Activated CD4-positive, alpha-beta T cell treated with anti-CD3 and anti-CD28 coated beads, Interleukin-2, amount 10 ng/mL, durations not matched to agents 7 days and 5 days (primary cell): ENCODE measurements around the gene ITPR1. TPM values are rescaled to one million over a fixed set of nuclear protein-coding genes. Genes with fewer than 3 reads are reported as not detected.

Source experiments
- CTCF ChIA-PET: fragments of 350-600 bp; sonication (Branson Sonifier 250); formaldehyde crosslinking; loops from one replicate; lab custom pipeline; 2021; ENCODE audit warnings: antibody characterized with exemption; lab: Charles Lee
- POLR2A ChIA-PET: fragments of 350-600 bp; sonication (Branson Sonifier 250); formaldehyde crosslinking; loops from one replicate; lab custom pipeline; 2021; ENCODE audit warnings: antibody characterized with exemption; lab: Charles Lee
- DNase-seq: peaks from one replicate; pipeline ENCODE4 v3.0.0-alpha.2; 2020
- H3K27ac Mint-ChIP-seq: one replicate; pipeline ENCODE4 v1.8.0; 2021; ENCODE audit warnings: mild to moderate bottlenecking, moderate library complexity, mixed read lengths
- H3K27me3 Mint-ChIP-seq: one replicate; pipeline ENCODE4 v1.8.0; 2021; ENCODE audit warnings: mixed read lengths
- H3K36me3 Mint-ChIP-seq: one replicate; pipeline ENCODE4 v1.8.0; 2021; ENCODE audit warnings: low read depth, mixed read lengths
- H3K4me1 Mint-ChIP-seq: one replicate; pipeline ENCODE4 v1.8.0; 2021; ENCODE audit warnings: mixed read lengths
- H3K4me3 Mint-ChIP-seq: one replicate; pipeline ENCODE4 v1.8.0; 2021; ENCODE audit warnings: mild to moderate bottlenecking, moderate library complexity, mixed read lengths
- H3K9me3 Mint-ChIP-seq: one replicate; pipeline ENCODE4 v1.8.0; 2021; ENCODE audit warnings: mixed read lengths
- total RNA-seq, 2 experiments: library from RNA; stranded (reverse); gene quantifications; one replicate each; pipeline ENCODE4 v1.2.3, GENCODE V29; 2021

ITPR1 gene
- total RNA-seq, 2 experiments from 2014 or later: 42.3 to 44.7 TPM

GRCh38 chr3:4744405-4745234, 251.5 kb downstream of the ITPR1 start:
- no peak overlapping the region for H3K4me3 Mint-ChIP-seq
- POLR2A ChIA-PET: no interaction called here
- H3K27me3 Mint-ChIP-seq: no peaks in the 10 kb centered on the region
- H3K9me3 Mint-ChIP-seq: peaks cover 11% of the 10 kb centered on the region
- CTCF ChIA-PET: interaction anchor here (0.5 to 1.8 kb wide), 3 partner anchors 9 to 309 kb away, joined by 3 to 6 read pairs (median 5); no protein-coding TSS in a partner anchor
- peaks cover 63% of the 10 kb centered on the region for H3K36me3 Mint-ChIP-seq
- peaks cover 55% of the 10 kb centered on the region for H3K4me1 Mint-ChIP-seq
- H3K27ac Mint-ChIP-seq: no peak overlapping the region
- DNase-seq: no peak

- CTCF ChIA-PET: no interaction called here
Observed at GRCh38 chr3:4745235-4745610, 252.1 kb downstream of the ITPR1 start.

GRCh38 chr3:4746241-4746958, 253.3 kb downstream of the ITPR1 start:
- peaks cover 3% of the 10 kb centered on the region for H3K9me3 Mint-ChIP-seq
- POLR2A ChIA-PET: no interaction called here
- H3K27me3 Mint-ChIP-seq: no peaks in the 10 kb centered on the region
- H3K4me1 Mint-ChIP-seq: peaks cover 52% of the 10 kb centered on the region
- no peak overlapping the region for H3K27ac Mint-ChIP-seq
- CTCF ChIA-PET: interaction anchor here (0.7 to 1.8 kb wide), 2 partner anchors 17 to 19 kb away, joined by 3 read pairs; no protein-coding TSS in a partner anchor
- no peak overlapping the region for H3K4me3 Mint-ChIP-seq
- peaks cover 52% of the 10 kb centered on the region for H3K36me3 Mint-ChIP-seq
- DNase-seq: no peak

More at GRCh38 chr3:4745235-4745610, 252.1 kb downstream of the ITPR1 start:
- no peak for DNase-seq
- no peaks in the 10 kb centered on the region for H3K27me3 Mint-ChIP-seq
- no peak overlapping the region for H3K4me3 Mint-ChIP-seq
- POLR2A ChIA-PET: no interaction called here
- peaks cover 59% of the 10 kb centered on the region for H3K36me3 Mint-ChIP-seq
- H3K9me3 Mint-ChIP-seq: peaks cover 6% of the 10 kb centered on the region
- no peak overlapping the region for H3K27ac Mint-ChIP-seq
- peaks cover 54% of the 10 kb centered on the region for H3K4me1 Mint-ChIP-seq

- CTCF ChIA-PET: interaction anchor here (0.8 to 1.8 kb wide), 7 partner anchors 9 to 278 kb away, joined by 3 to 5 read pairs (median 3); no protein-coding TSS in a partner anchor
- Mint-ChIP-seq H3K4me3 (no peak overlapping the region), H3K27ac (no peak overlapping the region)
Observed at GRCh38 chr3:4748127-4748526, 255.0 kb downstream of the ITPR1 start.

GRCh38 chr3:4748701-4749378, 255.7 kb downstream of the ITPR1 start:
- peaks cover 65% of the 10 kb centered on the region for H3K36me3 Mint-ChIP-seq
- no peaks in the 10 kb centered on the region for H3K27me3 Mint-ChIP-seq
- peaks cover 3% of the 10 kb centered on the region for H3K9me3 Mint-ChIP-seq
- no peak for DNase-seq
- H3K27ac Mint-ChIP-seq: no peak overlapping the region
- CTCF ChIA-PET: interaction anchor here (0.6 to 2.0 kb wide), 9 partner anchors 8 to 278 kb away, joined by 3 to 11 read pairs (median 5); no protein-coding TSS in a partner anchor
- H3K4me3 Mint-ChIP-seq: no peak overlapping the region
- peaks cover 53% of the 10 kb centered on the region for H3K4me1 Mint-ChIP-seq
- POLR2A ChIA-PET: no interaction called here

More at GRCh38 chr3:4748127-4748526, 255.0 kb downstream of the ITPR1 start:
- peaks cover 59% of the 10 kb centered on the region for H3K36me3 Mint-ChIP-seq
- H3K9me3 Mint-ChIP-seq: peaks cover 3% of the 10 kb centered on the region
- H3K4me1 Mint-ChIP-seq: peaks cover 49% of the 10 kb centered on the region
- no peaks in the 10 kb centered on the region for H3K27me3 Mint-ChIP-seq
- POLR2A ChIA-PET: no interaction called here
- no peak for DNase-seq

GRCh38 chr3:4749567-4750002, 256.4 kb downstream of the ITPR1 start:
- peaks cover 3% of the 10 kb centered on the region for H3K9me3 Mint-ChIP-seq
- H3K4me1 Mint-ChIP-seq: peaks cover 58% of the 10 kb centered on the region
- no peak overlapping the region for H3K4me3 Mint-ChIP-seq
- CTCF ChIA-PET: interaction anchor here (0.6 to 2.0 kb wide), 7 partner anchors 10 to 277 kb away, joined by 3 to 11 read pairs (median 6); no protein-coding TSS in a partner anchor
- no peaks in the 10 kb centered on the region for H3K27me3 Mint-ChIP-seq
- H3K27ac Mint-ChIP-seq: peak overlapping the region; percentile 20
- no peak for DNase-seq
- H3K36me3 Mint-ChIP-seq: peaks cover 68% of the 10 kb centered on the region
- POLR2A ChIA-PET: no interaction called here

GRCh38 chr3:4750306-4750968, 257.3 kb downstream of the ITPR1 start:
- CTCF ChIA-PET: interaction anchor here (1.1 to 2.0 kb wide), 4 partner anchors 9 to 18 kb away, joined by 3 to 11 read pairs (median 6); no protein-coding TSS in a partner anchor
- Mint-ChIP-seq H3K36me3 (peaks cover 68% of the 10 kb centered on the region), H3K4me3 (no peak overlapping the region), H3K9me3 (peaks cover 3% of the 10 kb centered on the region), H3K4me1 (peaks cover 56% of the 10 kb centered on the region), H3K27ac (peak overlapping the region; percentile 60), H3K27me3 (no peaks in the 10 kb centered on the region)
- DNase-seq: no peak
- POLR2A ChIA-PET: no interaction called here

GRCh38 chr3:4751029-4751501, 257.9 kb downstream of the ITPR1 start:
- Mint-ChIP-seq H3K27me3 (no peaks in the 10 kb centered on the region), H3K4me1 (peaks cover 59% of the 10 kb centered on the region), H3K4me3 (peak overlapping the region; percentile 8), H3K27ac (no peak overlapping the region), H3K9me3 (peaks cover 3% of the 10 kb centered on the region), H3K36me3 (peaks cover 69% of the 10 kb centered on the region)
- no peak for DNase-seq
- ChIA-PET POLR2A (no interaction called here), CTCF (interaction anchor here (1.1 to 1.4 kb wide), 2 partner anchors 9 to 59 kb away, joined by 3 read pairs; no protein-coding TSS in a partner anchor)

GRCh38 chr3:4751502-4752101, 258.5 kb downstream of the ITPR1 start:
- peaks cover 68% of the 10 kb centered on the region for H3K36me3 Mint-ChIP-seq
- no peak overlapping the region for H3K4me3 Mint-ChIP-seq
- DNase-seq: no peak
- H3K9me3 Mint-ChIP-seq: peaks cover 3% of the 10 kb centered on the region
- CTCF ChIA-PET: interaction anchor here (0.9 to 1.8 kb wide), 5 partner anchors 10 to 58 kb away, joined by 3 to 10 read pairs (median 3); no protein-coding TSS in a partner anchor
- peaks cover 64% of the 10 kb centered on the region for H3K4me1 Mint-ChIP-seq
- no peaks in the 10 kb centered on the region for H3K27me3 Mint-ChIP-seq
- POLR2A ChIA-PET: no interaction called here
- no peak overlapping the region for H3K27ac Mint-ChIP-seq

- ChIA-PET CTCF (interaction anchor here (0.9 to 2.3 kb wide), 6 partner anchors 9 to 57 kb away, joined by 3 to 10 read pairs (median 4); no protein-coding TSS in a partner anchor), POLR2A (interaction anchor here (0.6 kb wide), 1 partner anchor 224 kb away, joined by 3 read pairs; no protein-coding TSS in a partner anchor)
- peaks cover 65% of the 10 kb centered on the region for H3K36me3 Mint-ChIP-seq
- H3K27ac Mint-ChIP-seq: no peak overlapping the region
- H3K9me3 Mint-ChIP-seq: peaks cover 3% of the 10 kb centered on the region
- DNase-seq: no peak
- H3K27me3 Mint-ChIP-seq: no peaks in the 10 kb centered on the region
- peaks cover 65% of the 10 kb centered on the region for H3K4me1 Mint-ChIP-seq
- no peak overlapping the region for H3K4me3 Mint-ChIP-seq
Observed at GRCh38 chr3:4752201-4753072, 259.3 kb downstream of the ITPR1 start.
